IPS-11a (cell line): ENCODE measurements around the gene CREB3.

Experiments
- H3K4me3 ChIP-seq: one replicate; pipeline ENCODE4 v1.5.1; 2013; ENCODE audit warnings: low read depth, low read length, control low read depth

CREB3 gene

DNA sequence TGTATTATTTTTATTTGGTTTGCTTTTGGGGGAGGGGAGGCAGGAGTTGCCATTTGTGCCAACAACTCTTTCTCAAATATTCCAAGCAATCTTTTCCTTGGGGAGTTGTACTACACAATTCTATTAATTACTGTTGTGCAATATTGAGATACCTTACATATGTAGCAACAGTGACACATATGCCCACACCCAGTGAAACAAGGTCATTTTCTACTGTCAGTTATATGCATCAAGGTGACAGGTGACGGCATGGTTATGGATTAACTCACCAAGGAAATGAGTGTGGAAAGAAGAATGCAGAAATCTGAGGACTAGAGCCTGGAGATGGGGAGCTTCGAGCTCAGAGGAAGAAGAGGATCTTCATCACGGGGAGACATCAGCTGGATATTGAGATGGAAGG, 39.5 kb downstream of the CREB3 start:
- no peak overlapping the region for H3K4me3 ChIP-seq

DNA sequence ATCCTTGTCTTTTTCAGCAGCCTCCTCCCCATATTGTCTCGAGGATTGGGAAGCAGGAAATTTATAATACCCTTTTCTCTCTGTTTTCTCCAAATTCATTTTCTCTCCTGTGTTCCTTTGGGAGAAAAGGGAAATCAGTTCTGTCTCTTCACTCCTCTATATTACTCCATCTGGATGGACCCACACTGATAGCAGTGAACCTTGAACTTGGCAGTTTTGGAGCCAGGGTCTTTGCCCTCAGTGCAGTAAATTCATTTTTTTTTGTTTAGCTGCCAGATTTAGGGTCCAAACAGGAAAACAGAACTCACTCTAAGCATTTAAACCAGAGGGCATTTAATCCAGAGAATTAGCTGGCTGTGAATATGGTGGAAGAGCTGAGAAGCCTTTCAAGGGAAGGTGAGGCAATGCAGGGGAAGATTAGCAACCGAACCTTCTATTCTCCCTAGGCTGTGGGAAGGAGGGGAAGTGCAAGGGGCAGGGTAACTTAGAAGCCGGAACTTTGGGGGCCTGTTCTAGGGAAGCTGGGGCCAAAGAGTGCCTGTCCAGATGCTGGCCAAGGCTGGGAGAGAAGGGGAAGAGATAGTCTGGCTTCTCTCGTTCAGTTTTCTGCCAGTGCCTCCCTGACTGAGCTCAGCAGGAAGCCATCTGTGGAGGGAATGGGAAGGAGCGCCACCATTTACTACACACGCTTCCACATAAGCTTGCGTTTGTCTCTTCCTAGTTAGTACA, 42.6 kb downstream of the CREB3 start:
- H3K4me3 ChIP-seq = no peak overlapping the region

DNA sequence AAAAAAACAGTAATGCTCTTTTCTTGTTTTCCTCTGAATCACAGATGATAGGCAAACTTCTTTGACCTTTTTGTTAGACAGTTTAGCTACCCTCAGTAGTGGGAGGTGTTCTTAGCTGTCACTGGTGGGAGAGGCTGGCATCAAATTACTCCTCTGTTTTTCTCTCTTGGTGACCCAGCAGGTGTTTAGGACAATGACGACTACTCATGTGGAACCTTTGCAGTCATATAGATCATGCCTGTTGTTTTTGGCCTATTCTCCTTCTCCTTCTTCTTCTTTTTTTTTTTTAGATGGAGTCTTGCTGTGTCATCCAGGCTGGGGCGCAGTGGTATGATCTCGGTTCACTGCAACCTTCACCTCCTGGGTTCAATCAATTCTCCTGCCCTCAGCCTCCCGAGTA, 43.6 kb downstream of the CREB3 start:
- no peak overlapping the region for H3K4me3 ChIP-seq

- no peak overlapping the region for H3K4me3 ChIP-seq
Observed at GRCh38 chr9:35778496-35778895, 46.0 kb downstream of the CREB3 start.

GRCh38 chr9:35781066-35781465, 48.6 kb downstream of the CREB3 start:
- no peak overlapping the region for H3K4me3 ChIP-seq

- H3K4me3 ChIP-seq = no peak overlapping the region
Observed at GRCh38 chr9:35783418-35783817, 51.0 kb downstream of the CREB3 start.
